GM12801 (cell line): Measurements from ENCODE around the gene NPC1.
A peak's percentile ranks its signal among the peaks of the same experiment; 100 is the strongest.

ENCODE experiments used
- TF ChIP-seq, protein P1 (sequence below): IDR thresholded peaks from one replicate; pipeline ENCODE4 v1.5.1; 2011; ENCODE audit warnings: control low read depth; ENCODE audit not compliant: insufficient read length; ENCODE audit errors: extremely low read depth

NPC1 gene

DNA sequence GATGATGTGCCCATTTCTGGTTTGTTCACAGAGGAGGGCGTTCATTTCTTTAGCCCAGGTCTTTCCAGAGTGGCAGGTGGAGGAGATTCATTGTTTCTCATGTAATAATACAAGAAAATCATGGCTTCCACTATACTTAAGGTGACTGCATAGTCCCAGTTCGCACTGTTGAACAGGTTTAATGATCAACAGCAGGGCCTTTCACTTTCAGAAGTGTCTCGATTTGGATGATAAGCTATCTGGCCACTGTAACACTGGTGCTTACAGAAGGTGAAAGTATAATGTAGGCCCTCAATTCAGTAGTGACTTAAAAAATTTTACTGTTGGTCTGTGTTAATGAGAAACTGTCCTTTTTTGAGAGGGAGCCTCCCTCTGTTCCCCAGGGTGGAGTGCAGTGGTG, 81.6 kb downstream of the NPC1 start:
- TF ChIP-seq, protein P1, sequence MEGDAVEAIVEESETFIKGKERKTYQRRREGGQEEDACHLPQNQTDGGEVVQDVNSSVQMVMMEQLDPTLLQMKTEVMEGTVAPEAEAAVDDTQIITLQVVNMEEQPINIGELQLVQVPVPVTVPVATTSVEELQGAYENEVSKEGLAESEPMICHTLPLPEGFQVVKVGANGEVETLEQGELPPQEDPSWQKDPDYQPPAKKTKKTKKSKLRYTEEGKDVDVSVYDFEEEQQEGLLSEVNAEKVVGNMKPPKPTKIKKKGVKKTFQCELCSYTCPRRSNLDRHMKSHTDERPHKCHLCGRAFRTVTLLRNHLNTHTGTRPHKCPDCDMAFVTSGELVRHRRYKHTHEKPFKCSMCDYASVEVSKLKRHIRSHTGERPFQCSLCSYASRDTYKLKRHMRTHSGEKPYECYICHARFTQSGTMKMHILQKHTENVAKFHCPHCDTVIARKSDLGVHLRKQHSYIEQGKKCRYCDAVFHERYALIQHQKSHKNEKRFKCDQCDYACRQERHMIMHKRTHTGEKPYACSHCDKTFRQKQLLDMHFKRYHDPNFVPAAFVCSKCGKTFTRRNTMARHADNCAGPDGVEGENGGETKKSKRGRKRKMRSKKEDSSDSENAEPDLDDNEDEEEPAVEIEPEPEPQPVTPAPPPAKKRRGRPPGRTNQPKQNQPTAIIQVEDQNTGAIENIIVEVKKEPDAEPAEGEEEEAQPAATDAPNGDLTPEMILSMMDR: no peak

DNA sequence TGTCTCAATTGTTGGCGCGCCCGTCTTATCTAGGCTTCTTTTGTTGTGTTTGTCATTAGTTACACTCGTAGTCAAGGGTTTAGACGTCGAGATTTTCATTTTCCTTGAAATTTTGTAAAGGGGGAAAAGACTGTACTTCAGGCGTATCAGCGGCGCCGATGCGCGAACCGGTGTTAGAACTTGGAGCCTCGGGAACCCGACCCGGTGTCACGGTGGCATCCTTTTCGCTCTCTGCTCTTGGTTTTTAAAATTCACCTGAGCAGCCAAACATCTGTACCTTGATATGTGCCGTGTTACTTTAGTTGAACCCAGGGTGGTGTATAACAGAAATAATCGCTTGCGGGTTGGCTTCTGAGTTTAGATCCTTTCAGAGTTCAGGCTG, 82.4 kb downstream of the NPC1 start:
- TF ChIP-seq, protein P1: no peak

DNA sequence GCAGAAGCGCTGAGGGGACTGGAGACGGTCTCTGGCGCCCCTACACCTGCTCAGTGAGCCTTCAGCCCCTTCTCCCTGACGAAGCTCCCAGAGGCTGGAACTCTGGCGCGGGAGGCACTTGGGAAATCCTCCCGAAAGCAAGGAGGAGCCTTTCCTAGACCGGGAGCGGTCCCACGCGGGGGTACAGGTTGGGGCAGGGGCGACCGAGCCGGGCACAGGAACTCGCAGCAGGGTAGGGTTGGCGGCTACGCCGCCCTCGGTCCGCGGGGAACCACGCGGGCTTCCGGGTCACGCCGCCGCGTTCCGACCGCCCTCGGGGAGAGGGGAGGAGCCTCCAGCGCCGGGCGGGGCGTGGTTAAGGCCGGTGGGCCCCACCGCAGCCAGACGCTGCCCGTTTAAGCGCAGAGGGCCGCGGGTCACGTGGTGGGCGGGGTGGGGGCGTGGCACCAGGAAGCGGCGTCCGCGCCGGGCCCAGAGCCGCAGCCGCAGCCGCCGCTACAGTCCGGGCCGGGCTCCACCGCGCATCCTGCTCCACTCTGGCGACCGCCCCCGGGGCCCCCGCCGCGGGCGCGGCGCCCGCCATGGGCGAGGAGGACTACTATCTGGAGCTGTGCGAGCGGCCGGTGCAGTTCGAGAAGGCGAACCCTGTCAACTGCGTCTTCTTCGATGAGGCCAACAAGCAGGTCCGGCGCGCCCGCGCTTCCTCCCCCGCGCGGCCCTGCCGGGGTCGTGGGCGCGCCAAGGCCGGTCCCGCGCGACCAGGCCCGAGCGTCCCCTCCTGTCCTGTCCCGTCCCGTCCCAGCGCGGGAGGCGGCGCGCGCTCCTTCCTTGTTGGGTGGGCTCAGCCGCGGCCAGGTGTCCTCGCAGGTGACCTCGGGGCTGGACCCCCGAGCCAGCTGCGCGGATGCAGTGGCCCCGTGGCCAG, 83.0 kb downstream of the NPC1 start, which contains the start of gene RMC1:
TSS of gene RMC1 (plus strand) at position 474 of the 925 bp plus-strand sequence. CDS start at position 582, 108 bp downstream.
- TF ChIP-seq, protein P1: no peak

DNA sequence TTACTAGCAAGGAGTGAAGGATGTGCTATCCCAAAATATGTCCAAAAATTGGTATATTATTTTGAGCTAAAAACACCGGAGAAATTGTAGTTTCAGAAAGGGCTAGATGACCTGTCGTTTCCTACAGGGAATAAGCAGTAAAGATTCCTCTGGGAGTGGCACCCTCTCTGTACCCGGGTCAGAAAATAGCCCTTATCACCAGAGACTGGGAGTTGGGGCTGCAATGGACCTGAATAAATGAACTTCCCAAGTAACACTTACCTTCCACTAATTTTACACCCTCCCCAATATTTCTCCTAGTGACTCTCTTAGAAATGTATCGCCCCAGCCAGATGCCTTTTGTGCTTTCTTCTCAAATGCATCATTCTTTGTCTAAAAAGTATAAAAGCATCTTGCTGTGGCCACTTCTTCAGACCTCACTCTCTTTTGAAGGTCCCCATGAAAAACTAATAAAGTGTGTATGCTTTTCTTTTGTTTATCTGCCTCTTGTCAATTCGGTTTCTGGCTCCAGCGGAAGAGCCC, 83.7 kb downstream of the NPC1 start:
- TF ChIP-seq, protein P1: no peak

DNA sequence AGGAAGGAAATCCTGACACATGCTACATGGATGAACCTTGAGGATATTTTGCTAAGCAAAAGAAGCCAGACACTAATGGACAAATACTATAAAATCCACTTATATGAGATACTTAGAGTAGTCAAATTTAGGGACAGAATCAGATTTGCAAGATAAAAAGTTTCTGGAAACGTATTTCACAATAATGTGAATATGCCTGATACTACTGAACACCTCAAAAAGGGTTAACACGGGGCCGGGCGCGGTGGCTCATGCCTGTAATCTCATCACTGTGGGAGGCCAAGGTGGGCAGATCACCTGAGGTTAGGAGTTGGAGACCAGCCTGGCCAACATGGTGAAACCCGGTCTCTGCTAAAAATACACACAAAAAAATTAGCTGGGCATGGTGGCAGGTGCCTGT, 84.7 kb downstream of the NPC1 start:
- TF ChIP-seq, protein P1: no peak

DNA sequence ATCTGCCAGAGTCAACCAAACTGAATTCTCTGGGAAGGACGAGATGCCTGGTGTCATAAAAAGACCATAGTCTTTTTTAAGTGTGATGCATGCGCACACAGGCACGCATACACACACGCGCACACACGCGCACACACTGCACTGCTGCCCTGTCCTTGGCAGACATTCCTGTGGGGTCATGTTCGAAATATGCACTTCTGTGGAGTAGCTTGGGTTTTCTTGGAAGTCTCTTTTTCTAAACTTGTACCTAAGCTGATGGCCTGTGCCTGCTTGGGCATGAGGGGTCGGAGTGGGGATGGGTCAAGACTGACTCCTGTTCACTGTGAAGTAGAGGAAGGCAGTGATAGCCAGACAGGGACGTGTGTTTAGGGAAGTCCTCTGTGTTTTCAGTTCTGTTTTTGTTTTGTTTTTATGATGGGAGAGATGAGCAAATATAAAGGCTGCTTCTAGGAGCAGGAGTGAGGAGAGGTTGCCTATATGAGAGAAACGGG, 87.0 kb downstream of the NPC1 start:
- TF ChIP-seq, protein P1: no peak

DNA sequence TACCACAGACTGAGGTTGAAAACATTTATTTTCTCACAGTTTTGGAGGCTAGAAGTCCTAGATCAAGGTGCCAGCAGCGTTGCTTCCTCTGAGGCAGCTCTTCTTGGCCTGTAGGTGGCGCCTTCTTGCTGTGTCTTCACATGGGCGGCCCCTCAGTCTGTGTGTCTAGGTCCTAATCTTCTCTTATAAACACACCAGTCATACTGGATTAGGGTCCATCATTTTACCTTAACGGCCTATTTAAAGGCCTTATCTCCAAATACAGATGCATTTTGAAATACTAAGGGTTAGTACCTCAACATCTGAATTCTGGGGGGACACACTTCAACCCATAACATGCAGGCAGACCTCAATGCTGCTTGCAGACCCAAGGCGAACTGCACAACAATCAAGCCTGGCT, 87.4 kb downstream of the NPC1 start:
- TF ChIP-seq, protein P1: peak; percentile 74
